Activated CD4-positive, alpha-beta memory T cell treated with anti-CD3 and anti-CD28 coated beads for 36 hours (primary cell): ENCODE measurements around the gene HSD17B1. TPM values are rescaled to one million over a fixed set of nuclear protein-coding genes. Genes with fewer than 3 reads are reported as not detected.

Experiments
- CTCF ChIA-PET: fragments of 350-600 bp; sonication (Branson Sonifier 250); formaldehyde crosslinking; loops from one replicate; lab custom pipeline; 2021; ENCODE audit warnings: antibody characterized with exemption, inconsistent platforms; lab: Charles Lee
- POLR2A ChIA-PET: fragments of 350-600 bp; sonication (Branson Sonifier 250); formaldehyde crosslinking; loops from one replicate; lab custom pipeline; 2021; ENCODE audit warnings: antibody characterized with exemption; lab: Charles Lee
- DNase-seq: peaks from one replicate; pipeline ENCODE4 v3.0.0-alpha.2; 2020
- H3K27ac Mint-ChIP-seq: one replicate; pipeline ENCODE4 v1.8.0; 2021; ENCODE audit warnings: mixed read lengths
- H3K27me3 Mint-ChIP-seq: one replicate; pipeline ENCODE4 v1.8.0; 2021; ENCODE audit warnings: mixed read lengths
- H3K36me3 Mint-ChIP-seq: one replicate; pipeline ENCODE4 v1.8.0; 2021; ENCODE audit warnings: mixed read lengths
- H3K4me1 Mint-ChIP-seq: one replicate; pipeline ENCODE4 v1.8.0; 2021; ENCODE audit warnings: low read depth, mixed read lengths
- H3K4me3 Mint-ChIP-seq: one replicate; pipeline ENCODE4 v1.8.0; 2021; ENCODE audit warnings: mild to moderate bottlenecking, mixed read lengths
- H3K9me3 Mint-ChIP-seq: one replicate; pipeline ENCODE4 v1.8.0; 2021; ENCODE audit warnings: mixed read lengths
- intact Hi-C: fragments of 100-400 bp; cut with micrococcal nuclease; formaldehyde crosslinking; loops from one replicate; pipeline ENCODE4 v1.15.1; 2023
- total RNA-seq, 2 experiments: library from RNA; stranded (reverse); gene quantifications; one replicate each; pipeline ENCODE4 v1.2.3, GENCODE V29; 2021

Gene HSD17B1
- total RNA-seq, 2 experiments from 2014 or later, result 0.44 to 0.52 TPM

DNA sequence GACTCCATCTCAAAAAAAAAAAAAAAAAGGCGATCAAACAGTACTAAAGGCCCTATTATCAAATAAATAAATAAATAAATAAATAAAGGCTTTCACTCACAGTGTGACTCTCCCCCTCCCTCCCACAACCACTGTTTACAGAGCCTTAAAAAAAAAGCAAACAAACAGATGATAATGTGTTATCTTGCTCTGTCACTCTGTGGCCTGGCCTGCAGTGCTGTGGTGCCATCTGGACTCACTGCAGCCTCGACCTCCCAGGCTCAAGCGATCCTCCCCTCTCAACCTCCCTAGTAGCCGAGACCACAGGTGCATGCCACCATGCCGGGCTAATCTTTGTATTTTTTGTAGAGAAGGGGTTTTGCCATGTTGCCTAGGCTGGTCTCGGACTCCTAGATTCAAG is 24.8 kb upstream of the HSD17B1 start:
- Mint-ChIP-seq H3K4me3 (no peak overlapping the region), H3K27me3 (peaks cover 9% of the 10 kb centered on the region), H3K4me1 (peaks cover 37% of the 10 kb centered on the region), H3K27ac (no peak overlapping the region), H3K36me3 (no peaks in the 10 kb centered on the region), H3K9me3 (no peaks in the 10 kb centered on the region)
- intact Hi-C loops, result no loop called here
- POLR2A ChIA-PET, result no interaction called here
- no peak for DNase-seq
- CTCF ChIA-PET, result interaction anchor here (0.6 to 2.2 kb wide), 42 partner anchors 8 to 488 kb away, joined by 3 to 23 read pairs (median 4); partner anchors contain the start of genes CAVIN1 and NAGLU

- DNase-seq, result no peak
- Mint-ChIP-seq H3K4me3 (no peak overlapping the region), H3K27ac (no peak overlapping the region), H3K9me3 (no peaks in the 10 kb centered on the region), H3K27me3 (peaks cover 7% of the 10 kb centered on the region), H3K36me3 (no peaks in the 10 kb centered on the region), H3K4me1 (peaks cover 33% of the 10 kb centered on the region)
- POLR2A ChIA-PET, result no interaction called here
- CTCF ChIA-PET, result interaction anchor here (1.0 to 1.3 kb wide), 2 partner anchors 13 to 126 kb away, joined by 3 to 5 read pairs; no protein-coding TSS in a partner anchor
- intact Hi-C loops, result no loop called here
Measured at GRCh38 chr17:42529061-42529460, 23.7 kb upstream of the HSD17B1 start.

- H3K4me3 Mint-ChIP-seq, result peak overlapping the region; percentile 70
- H3K27me3 Mint-ChIP-seq, result peaks cover 4% of the 10 kb centered on the region
- H3K27ac Mint-ChIP-seq, result no peak overlapping the region
- DNase-seq, result no peak
- no peaks in the 10 kb centered on the region for H3K36me3 Mint-ChIP-seq
- H3K4me1 Mint-ChIP-seq, result peaks cover 30% of the 10 kb centered on the region
- no peaks in the 10 kb centered on the region for H3K9me3 Mint-ChIP-seq
- intact Hi-C loops, result loop anchor here (10.0 kb wide), 1 partner anchor 346 kb away; the partner anchor contains the start of genes HCRT and KCNH4
- ChIA-PET CTCF (interaction anchor here (0.6 to 2.3 kb wide), 5 partner anchors 11 to 103 kb away, joined by 3 to 11 read pairs (median 7); no protein-coding TSS in a partner anchor), POLR2A (interaction anchor here (0.9 kb wide), 1 partner anchor 218 kb away, joined by 3 read pairs; no protein-coding TSS in a partner anchor)
Measured at GRCh38 chr17:42530952-42531454, 21.7 kb upstream of the HSD17B1 start.

GRCh38 chr17:42531455-42532354 is 21.0 kb upstream of the HSD17B1 start:
- intact Hi-C loops, result loop anchor here (10.0 kb wide), 1 partner anchor 347 kb away; the partner anchor contains the start of genes HCRT and KCNH4
- H3K9me3 Mint-ChIP-seq, result no peaks in the 10 kb centered on the region
- no peak overlapping the region for H3K27ac Mint-ChIP-seq
- ChIA-PET CTCF (interaction anchor here (0.7 to 2.3 kb wide), 4 partner anchors 12 to 103 kb away, joined by 3 to 11 read pairs (median 6); no protein-coding TSS in a partner anchor), POLR2A (interaction anchor here (0.9 kb wide), 1 partner anchor 219 kb away, joined by 3 read pairs; no protein-coding TSS in a partner anchor)
- H3K4me3 Mint-ChIP-seq, result peak overlapping the region; percentile 70
- DNase-seq, result peak; percentile 68
- H3K27me3 Mint-ChIP-seq, result peaks cover 4% of the 10 kb centered on the region
- H3K36me3 Mint-ChIP-seq, result no peaks in the 10 kb centered on the region
- H3K4me1 Mint-ChIP-seq, result peaks cover 32% of the 10 kb centered on the region

GRCh38 chr17:42535155-42536047 is 17.3 kb upstream of the HSD17B1 start:
- Mint-ChIP-seq H3K27ac (peak overlapping the region; percentile 67), H3K4me3 (peak overlapping the region; percentile 75), H3K36me3 (peaks cover 4% of the 10 kb centered on the region), H3K27me3 (peaks cover 4% of the 10 kb centered on the region), H3K4me1 (peaks cover 30% of the 10 kb centered on the region), H3K9me3 (no peaks in the 10 kb centered on the region)
- ChIA-PET CTCF (interaction anchor here (0.7 to 2.1 kb wide), 14 partner anchors 8 to 518 kb away, joined by 3 to 15 read pairs (median 6); partner anchors contain the start of genes DNAJC7 and PSMC3IP), POLR2A (interaction anchor here (1.0 to 1.6 kb wide), 3 partner anchors 19 to 42 kb away, joined by 3 to 6 read pairs (median 3); partner anchors contain the start of gene PSMC3IP)
- DNase-seq, result no peak
- intact Hi-C loops, result loop anchor here (5.0 to 10.0 kb wide), 2 partner anchors 142 to 351 kb away; partner anchors contain the start of genes HCRT, KCNH4 and PLEKHH3

GRCh38 chr17:42536048-42536371 is 16.7 kb upstream of the HSD17B1 start, which contains the start of gene NAGLU:
Gene NAGLU, plus strand, starts transcription at chr17:42536241. Its CDS starts 32 bp downstream, at chr17:42536273.
- peak within 1 kb of the TSS; percentile 87 for H3K4me3 Mint-ChIP-seq
- peak within 1 kb of the TSS; percentile 74 for H3K27ac Mint-ChIP-seq
- ChIA-PET CTCF (interaction anchor here (0.7 to 2.1 kb wide), 15 partner anchors 9 to 519 kb away, joined by 3 to 15 read pairs (median 4); partner anchors contain the start of genes DNAJC7 and PSMC3IP), POLR2A (interaction anchor here (1.0 to 1.6 kb wide), 5 partner anchors 19 to 147 kb away, joined by 3 to 6 read pairs (median 3); partner anchors contain the start of genes PSMC3IP and STAT3)
- DNase-seq, result peak; percentile 91
- H3K36me3 Mint-ChIP-seq, result peaks cover 6% of the 10 kb centered on the region
- peaks cover 4% of the 10 kb centered on the region for H3K27me3 Mint-ChIP-seq
- no peaks in the 10 kb centered on the region for H3K9me3 Mint-ChIP-seq
- peaks cover 32% of the 10 kb centered on the region for H3K4me1 Mint-ChIP-seq
- intact Hi-C loops, result loop anchor here (5.0 to 10.0 kb wide), 2 partner anchors 141 to 351 kb away; partner anchors contain the start of genes HCRT, KCNH4 and PLEKHH3

DNA sequence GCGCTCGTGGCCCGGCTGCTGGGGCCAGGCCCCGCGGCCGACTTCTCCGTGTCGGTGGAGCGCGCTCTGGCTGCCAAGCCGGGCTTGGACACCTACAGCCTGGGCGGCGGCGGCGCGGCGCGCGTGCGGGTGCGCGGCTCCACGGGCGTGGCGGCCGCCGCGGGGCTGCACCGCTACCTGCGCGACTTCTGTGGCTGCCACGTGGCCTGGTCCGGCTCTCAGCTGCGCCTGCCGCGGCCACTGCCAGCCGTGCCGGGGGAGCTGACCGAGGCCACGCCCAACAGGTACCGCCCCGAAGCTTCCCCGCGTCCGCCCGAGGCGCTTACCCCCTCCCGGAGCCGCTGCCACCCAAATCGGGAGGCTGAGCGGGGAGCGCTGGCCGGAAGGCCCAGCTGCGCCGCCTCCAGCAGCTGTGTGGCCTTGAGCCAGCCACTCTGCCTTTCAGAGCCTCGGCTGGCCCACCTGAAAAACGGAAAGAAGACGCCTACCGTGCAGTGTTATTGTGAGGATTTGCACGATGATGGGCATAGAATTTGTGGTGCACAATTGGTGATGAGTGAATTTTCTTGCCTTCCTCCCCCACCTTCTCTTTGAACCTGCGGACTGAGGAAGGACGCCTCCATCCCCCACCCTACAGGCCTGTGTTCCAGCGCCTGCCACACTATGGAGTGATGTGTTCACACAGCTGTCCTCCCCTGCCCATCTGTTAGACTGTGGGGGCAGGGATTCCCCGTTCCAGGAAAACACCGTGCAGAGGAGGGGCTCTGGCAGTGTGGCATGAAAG is 16.2 kb upstream of the HSD17B1 start:
- Mint-ChIP-seq H3K4me1 (peaks cover 34% of the 10 kb centered on the region), H3K27ac (peak overlapping the region; percentile 74), H3K4me3 (peak overlapping the region; percentile 87), H3K36me3 (peaks cover 8% of the 10 kb centered on the region), H3K27me3 (peaks cover 4% of the 10 kb centered on the region), H3K9me3 (no peaks in the 10 kb centered on the region)
- POLR2A ChIA-PET, result interaction anchor here (1.0 to 1.6 kb wide), 6 partner anchors 18 to 148 kb away, joined by 3 to 6 read pairs (median 3); partner anchors contain the start of genes PSMC3IP and STAT3
- DNase-seq, result peak; percentile 86
- CTCF ChIA-PET, result interaction anchor here (0.7 to 2.1 kb wide), 15 partner anchors 9 to 514 kb away, joined by 3 to 15 read pairs (median 4); partner anchors contain the start of gene PSMC3IP
- intact Hi-C loops, result loop anchor here (5.0 to 10.0 kb wide), 2 partner anchors 141 to 352 kb away; partner anchors contain the start of genes HCRT, KCNH4 and PLEKHH3

DNA sequence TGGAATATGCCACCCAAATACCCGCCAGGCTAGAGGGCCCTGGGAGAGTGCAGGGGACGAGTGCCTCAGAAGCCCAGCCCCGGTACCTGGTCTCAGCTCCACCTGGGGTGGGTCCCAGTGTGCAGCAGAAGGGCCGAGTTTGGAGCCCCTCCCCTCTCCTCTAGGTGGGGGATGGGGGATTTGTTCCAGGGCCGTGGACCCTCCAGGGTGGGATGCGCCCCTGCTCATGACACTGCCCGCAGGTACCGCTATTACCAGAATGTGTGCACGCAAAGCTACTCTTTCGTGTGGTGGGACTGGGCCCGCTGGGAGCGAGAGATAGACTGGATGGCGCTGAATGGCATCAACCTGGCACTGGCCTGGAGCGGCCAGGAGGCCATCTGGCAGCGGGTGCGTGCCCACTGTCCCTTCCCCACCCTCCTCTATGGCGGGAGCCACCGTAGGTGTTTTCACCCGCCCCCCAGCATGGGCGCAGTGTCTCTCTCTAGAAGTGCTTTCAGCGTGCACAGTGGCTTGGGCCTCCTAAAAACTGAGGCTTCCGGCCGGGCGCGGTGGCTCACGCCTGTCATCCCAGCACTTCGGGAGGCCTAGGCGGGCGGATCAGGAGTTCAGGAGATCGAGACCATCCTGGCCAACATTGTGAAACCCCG is 15.4 kb upstream of the HSD17B1 start:
- no peak overlapping the region for H3K27ac Mint-ChIP-seq
- no peaks in the 10 kb centered on the region for H3K9me3 Mint-ChIP-seq
- H3K4me3 Mint-ChIP-seq, result peak overlapping the region; percentile 87
- peaks cover 4% of the 10 kb centered on the region for H3K27me3 Mint-ChIP-seq
- H3K36me3 Mint-ChIP-seq, result peaks cover 8% of the 10 kb centered on the region
- H3K4me1 Mint-ChIP-seq, result peaks cover 32% of the 10 kb centered on the region
- CTCF ChIA-PET, result interaction anchor here (0.7 to 1.6 kb wide), 3 partner anchors 13 to 225 kb away, joined by 3 to 7 read pairs (median 3); no protein-coding TSS in a partner anchor
- POLR2A ChIA-PET, result interaction anchor here (0.8 to 1.2 kb wide), 2 partner anchors 22 to 41 kb away, joined by 3 to 5 read pairs; partner anchors contain the start of gene PSMC3IP
- no peak for DNase-seq
- intact Hi-C loops, result loop anchor here (5.0 to 10.0 kb wide), 2 partner anchors 140 to 352 kb away; partner anchors contain the start of genes HCRT, KCNH4 and PLEKHH3

GRCh38 chr17:42537826-42538451 is 14.8 kb upstream of the HSD17B1 start:
- CTCF ChIA-PET, result interaction anchor here (1.1 kb wide), 1 partner anchor 40 kb away, joined by 3 read pairs; no protein-coding TSS in a partner anchor
- H3K27ac Mint-ChIP-seq, result no peak overlapping the region

More at GRCh38 chr17:42537826-42538451, 14.8 kb upstream of the HSD17B1 start:
- POLR2A ChIA-PET, result interaction anchor here (0.8 to 1.2 kb wide), 2 partner anchors 21 to 40 kb away, joined by 3 to 5 read pairs; partner anchors contain the start of gene PSMC3IP
- peak overlapping the region; percentile 48 for H3K4me3 Mint-ChIP-seq
- H3K36me3 Mint-ChIP-seq, result peaks cover 8% of the 10 kb centered on the region
- intact Hi-C loops, result loop anchor here (5.0 to 10.0 kb wide), 2 partner anchors 139 to 353 kb away; partner anchors contain the start of genes HCRT, KCNH4 and PLEKHH3
- H3K4me1 Mint-ChIP-seq, result peaks cover 32% of the 10 kb centered on the region
- no peaks in the 10 kb centered on the region for H3K9me3 Mint-ChIP-seq
- peaks cover 4% of the 10 kb centered on the region for H3K27me3 Mint-ChIP-seq
- DNase-seq, result no peak
